Fibroblast of skin of right biceps (primary cell): ENCODE measurements around the gene PLXNA2.

Experiments used
- DNase-seq: peaks from one replicate; pipeline ENCODE4 v3.0.0-alpha.2; 2013

The PLXNA2 gene

DNA sequence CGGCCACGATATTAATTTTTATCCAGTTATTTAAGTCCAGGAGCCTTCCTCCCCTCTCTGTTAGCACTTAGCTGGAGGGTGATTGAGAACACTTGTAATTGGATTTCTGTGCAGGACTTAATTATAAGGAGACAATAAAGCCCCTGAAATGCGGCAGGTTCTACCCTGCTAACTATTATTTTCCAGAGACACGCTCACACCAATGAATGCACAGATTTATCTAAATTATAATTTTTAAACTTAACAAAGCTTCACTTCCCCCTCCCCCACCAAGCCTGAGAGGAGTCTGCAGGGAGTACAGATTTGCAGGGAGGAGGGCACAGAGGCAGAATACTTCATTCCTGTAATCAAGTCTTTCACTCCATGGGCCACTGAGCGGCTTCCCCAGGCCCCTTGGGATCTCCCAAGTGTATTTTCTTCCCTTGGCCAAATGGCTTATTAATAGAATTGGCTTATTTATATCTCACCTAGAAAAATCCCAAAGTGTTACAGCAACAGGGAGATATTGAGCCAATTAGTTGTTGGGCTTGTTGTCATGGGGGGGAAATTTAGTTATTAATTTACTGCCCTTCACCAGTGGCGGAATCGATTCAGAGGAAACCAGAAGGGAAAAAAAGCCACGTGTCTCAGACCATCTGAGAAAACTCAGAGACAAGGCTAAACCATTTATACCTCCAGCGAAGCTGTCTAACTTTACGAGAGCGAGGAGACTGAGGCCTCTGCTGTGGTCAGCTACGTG, 234.3 kb downstream of the PLXNA2 start:
- DNase-seq = no peak

DNA sequence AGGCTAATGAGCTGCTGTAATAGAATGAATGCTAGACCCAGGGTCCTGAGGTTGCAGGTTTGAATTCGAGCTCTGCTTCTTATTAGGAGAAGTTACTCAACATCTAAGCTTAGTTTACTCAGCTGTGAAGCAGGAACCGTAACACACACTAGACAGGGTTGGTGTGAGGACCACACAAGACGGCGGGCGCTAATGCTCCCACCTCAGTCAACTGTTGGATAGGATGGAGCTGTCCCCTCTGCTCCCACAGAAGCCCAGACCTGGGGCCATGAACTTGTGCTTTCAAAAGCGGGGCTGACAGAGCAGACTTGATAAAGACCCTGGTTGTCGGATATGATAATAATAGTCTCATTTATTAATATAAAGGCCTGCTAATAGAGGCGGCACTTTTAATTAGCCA, 234.9 kb downstream of the PLXNA2 start:
- DNase-seq = no peak

DNA sequence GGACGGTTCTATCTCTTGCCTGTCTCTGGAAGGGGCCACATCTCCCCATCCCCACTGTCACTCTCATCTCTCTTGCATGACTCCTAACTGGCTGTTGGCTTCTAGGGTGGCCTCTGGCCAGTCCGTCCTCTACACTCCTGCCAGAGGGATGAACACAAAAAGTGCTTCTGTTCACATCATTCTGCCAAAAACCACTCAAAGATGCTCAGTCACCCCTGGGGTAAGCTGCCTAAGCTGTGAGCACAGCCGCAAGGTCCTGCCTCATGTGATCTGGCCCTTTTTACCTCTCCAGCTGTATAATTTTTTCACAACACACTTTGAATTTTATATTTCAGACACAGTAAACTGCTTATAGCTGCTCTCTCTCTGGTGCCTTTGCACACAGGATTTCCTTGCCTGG, 235.7 kb downstream of the PLXNA2 start:
- peak; percentile 8 for DNase-seq

DNA sequence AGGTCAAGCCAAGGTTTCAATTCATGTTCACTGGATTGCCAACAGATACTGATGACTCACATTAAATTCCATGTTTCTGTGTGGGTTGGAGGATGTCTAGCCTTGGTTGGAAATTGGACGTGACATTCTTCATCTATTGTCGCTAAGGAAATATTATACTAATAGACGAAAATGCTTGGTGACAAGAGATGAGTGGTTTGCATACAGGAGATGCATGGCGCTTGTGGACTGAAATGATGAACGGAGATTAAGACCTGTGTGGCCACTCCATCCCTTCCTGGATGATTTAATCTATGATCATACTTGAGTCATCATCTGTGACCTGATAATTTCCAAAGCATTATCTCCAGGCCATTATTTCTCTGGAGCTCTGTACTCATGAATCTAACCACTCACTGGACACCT, 236.2 kb downstream of the PLXNA2 start:
- peak; percentile 86 for DNase-seq

DNA sequence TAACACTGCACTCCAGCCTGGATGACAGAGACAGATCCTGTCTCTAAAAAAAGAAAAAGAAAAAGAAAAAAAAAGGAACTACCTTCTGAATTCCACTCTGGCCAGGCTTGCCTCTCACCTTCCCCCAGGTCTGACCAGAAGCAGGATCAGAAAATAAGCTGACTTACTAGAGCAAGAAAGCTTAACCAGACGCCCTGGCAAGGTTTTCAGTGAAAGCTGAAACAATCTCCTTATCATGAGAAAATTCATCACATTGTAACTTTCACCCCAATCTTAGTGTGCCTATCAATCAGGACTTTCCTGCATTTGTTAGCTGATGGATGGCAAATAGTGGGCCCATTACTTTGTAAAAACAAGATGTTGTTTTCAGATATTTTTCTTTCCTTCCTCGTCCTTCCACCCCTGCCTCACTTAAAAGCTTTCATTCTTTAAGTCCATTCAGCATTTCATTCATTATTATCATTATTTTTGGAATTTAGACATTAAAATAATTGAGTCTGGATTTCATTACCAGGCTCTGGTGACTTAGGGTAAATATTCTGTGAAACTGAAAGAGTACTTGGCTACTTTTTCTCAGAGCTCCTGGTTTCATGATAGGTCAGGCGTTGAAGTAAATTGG, 236.8 kb downstream of the PLXNA2 start:
- DNase-seq = no peak

DNA sequence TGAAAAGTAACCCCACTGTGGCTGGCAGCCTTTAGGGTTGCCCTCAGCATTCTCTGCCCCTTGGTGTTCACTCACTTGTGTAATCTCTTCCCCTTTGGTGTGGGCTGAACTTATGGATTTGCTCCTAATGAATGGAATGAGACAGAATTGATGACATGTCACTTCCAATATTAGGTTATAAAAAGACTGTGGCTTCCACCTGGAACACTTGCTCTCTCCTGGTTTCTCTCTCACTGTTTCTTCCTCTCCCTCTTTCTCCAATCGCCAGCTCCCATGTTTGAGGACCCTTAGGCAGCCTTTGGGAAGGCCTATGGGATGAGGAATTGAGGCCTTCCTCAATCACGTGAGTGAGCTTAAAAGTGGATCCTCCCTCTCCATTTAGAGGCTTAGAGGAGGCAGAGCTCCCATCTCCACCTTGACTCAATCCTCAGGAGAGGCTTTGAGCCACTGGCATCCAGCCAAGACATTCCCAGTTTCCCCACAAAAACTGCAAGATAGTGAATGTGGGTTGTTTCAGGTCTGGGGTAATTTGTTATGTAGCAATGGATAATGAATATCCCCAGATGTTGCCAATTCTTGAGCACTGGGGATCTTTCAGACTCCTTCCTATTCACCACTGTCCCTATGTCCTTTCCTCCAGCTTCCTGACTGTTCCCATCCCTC, 237.8 kb downstream of the PLXNA2 start:
- peak; percentile 73 for DNase-seq

DNA sequence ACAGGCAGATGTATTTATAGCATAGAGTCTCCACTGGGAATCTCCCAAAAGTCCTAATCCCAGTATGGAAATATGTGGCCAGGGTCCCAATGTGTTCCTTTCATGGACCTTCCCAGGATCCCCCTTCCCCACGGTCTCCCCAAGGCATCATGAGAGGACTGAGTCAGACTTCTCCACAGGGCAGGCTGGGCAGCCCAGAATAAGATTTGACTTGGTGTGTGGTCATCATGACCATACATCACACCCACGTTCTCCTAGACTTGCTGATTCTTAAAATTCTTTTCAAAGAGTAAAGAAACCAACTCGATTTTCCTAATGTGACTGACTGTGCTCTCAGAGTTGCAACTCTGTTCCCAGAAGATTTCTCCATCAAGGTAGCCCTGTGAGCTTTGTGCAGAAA, 239.3 kb downstream of the PLXNA2 start:
- DNase-seq = peak; percentile 79

DNA sequence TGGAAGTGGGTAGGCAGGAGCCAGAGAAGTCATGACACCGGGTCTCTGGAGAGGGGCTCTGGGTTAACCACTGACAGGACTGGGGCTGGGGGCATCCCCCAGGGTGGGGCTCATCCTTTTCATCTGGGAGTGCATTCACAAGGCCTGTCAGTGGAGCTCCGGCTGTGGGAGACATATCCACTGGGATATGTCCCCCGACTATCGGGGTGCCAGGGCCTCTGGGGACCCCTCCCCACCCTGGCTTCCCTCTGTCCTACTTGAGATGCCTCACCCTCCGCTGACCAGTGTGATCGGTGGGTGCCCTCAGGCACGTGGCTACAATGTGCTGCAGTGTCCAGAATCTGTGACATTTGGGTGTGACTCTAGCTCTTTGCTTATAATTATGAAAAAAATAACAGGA, 240.9 kb downstream of the PLXNA2 start:
- DNase-seq = no peak

DNA sequence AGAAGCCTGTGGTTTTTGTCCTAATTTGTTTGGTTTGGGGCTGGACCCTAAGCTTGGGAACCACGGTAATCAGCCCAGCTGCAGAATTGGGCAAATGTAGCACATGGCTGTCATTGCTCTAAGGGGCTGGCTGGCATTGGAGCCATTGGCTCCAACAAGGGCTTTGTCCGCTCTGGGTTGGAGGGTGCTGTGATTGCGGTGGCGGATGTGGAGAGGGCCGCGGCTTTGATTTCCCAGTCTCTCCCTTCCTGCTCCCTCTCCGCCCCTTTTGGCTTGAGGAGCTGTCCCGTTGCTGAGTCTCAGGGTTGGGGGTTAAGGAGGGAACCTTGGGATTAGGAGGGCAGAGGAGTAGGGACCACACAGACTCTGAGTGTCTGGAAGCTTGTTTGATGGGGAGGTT, 241.5 kb downstream of the PLXNA2 start:
- DNase-seq = no peak

DNA sequence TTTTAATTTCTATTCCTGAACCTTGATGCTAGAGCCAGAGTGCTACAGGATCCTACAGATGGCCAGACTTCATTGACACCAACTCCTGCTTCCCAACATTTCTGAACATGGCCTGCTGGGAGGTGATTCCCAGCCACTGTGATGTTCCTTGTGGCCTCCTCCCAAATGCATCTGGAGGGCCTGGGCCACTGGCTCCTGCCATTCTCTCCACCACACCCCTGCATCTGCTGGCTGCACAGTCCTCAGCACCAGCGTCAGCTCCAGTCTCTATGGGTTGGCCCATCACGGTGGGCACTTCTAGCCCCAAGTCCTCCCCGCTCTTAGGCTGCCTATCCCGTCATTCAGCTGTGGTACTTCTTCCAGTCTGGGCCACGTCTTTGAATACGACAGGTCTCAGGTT, 242.1 kb downstream of the PLXNA2 start:
- no peak for DNase-seq

DNA sequence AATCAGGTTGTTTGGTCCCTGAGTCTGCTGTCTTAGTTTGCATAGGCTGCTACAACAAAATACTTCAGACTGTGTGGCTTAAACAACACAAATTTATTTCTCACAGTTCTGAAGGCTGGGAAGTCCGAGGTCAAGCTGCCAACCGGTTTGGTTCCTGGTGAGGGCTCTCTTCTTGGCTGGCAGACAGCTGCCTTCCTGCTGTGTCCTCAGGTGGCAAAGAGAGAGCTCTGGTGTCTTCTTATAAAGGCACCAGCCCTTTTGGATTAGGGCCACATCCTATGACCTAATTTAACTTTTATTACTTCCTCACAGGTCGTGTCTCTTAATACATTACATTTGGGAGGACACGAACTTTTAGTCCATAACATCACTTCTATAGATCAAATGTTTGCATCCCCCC, 243.7 kb downstream of the PLXNA2 start:
- no peak for DNase-seq

DNA sequence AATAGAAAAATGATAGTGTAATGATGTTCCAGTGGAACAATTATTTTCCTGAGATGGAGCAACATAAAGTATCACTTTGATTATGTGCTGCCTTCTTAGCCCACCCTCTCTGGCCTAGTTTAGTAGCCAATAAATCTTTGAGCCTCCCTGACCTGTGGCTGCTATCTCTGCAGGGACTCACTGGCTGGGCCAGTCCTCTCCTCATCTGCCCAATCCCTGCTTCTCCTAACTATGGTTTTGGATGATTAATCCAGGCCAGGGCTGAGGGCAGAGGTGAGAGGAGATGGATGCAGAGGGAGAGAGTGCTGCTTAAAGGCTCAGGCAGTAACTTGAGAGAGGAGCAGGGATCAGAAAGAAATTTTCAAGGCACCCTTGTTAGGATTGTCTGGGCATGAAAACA, 244.2 kb downstream of the PLXNA2 start:
- DNase-seq = no peak

DNA sequence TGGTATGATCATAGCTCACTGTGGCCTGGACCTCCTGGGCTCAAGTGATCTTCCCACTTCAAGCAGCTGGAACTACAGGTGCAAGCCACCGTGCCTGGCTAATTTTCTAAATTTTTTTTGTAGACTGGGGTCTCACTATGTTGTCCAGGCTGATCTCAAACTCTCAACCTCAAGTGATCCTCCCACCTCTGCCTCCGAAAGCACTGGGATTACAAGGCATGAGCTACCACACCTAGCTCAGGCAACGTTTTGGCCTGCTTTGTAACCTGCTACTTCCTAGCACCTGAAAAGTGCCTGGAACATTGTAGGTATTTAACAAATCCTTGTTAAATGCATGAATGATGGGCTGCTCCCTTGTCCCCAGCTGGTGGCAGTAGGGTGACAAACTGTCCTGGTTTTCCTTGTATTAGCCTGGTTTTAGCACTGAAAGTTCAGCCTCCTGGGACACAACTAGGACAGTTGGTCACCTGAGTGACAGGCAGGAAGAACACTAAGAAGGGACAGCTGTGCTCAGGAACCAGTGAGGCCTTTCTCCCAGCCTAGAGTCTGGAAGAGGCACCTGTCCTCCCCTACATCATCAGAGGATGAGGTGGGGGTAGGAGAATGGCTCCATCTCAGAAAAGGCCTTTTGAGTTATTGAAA, 244.8 kb downstream of the PLXNA2 start:
- DNase-seq = no peak

DNA sequence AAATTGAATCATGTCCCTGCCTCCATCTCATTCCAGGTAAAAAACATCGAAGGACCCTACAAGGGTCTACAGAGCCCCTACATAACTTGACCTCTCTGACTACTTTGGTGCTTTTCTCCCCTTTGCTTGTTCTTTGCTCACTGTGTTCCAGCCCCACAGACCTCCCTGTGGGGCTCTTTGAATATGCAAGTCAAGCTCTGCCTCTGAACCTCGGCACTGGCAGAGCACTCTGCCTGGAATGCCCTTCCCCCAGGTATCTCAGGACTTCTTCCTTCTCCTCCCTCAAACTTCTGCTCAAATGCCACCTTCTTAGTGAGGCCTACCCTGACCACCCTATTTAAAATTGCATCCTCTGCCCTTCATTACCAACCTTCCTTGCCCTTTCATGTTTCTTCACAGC, 245.5 kb downstream of the PLXNA2 start:
- DNase-seq = no peak

DNA sequence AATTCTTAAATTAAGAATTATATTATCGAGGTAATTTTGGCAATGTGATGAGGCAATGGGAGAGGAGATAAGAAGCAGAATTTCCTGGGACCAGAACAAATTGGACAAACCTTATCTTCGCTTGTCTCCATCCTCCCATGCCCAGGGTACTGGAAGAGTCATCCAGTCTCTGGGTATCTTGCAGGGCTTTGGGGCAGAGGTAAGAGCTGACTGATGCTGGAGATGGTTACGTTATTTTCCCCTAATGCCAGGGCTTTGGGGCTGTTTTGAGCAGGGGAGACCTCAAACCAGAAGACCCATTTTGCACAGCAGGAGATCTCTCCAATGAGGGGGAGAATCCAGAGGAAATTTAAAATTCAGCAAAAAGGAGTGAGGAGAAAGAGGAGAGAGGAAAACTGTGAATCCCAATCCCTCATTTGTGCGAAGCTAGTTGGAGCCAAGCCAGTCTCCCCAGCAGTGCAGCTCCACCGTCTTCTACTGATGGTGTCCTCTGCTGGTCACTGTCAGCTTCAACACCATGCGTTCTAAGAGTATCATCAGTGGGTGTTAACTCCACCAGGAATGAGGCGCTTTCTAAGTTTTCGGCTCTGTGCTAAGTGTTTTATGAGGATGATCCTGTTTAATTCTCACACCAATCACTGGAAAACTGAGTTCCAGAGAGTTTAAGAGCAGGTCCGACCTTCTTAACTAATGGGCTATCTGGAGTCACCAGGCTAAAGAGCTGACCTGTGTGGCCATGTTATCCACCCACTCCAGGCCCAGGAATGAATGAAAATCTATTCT, 246.5 kb downstream of the PLXNA2 start:
- DNase-seq = peak; percentile 74

DNA sequence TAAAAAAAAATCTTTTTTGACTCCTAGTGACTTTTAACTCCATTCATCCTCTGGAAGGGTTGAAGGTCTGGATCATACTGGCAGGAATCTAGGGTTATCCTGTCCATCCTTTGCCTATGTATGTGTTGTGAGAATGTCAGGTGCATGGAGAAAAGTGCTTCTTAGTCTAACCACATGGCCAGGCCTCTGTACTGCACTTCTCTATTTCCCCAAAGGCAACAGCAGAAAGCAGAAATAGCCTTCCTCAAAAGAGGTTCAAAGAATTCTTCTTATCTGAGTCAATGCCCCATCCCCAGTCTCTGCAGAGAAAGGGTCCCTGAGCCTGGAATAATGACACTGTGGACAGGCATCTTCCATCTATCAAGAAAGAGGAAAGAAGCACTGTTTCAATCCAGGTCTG, 247.5 kb downstream of the PLXNA2 start:
- no peak for DNase-seq

DNA sequence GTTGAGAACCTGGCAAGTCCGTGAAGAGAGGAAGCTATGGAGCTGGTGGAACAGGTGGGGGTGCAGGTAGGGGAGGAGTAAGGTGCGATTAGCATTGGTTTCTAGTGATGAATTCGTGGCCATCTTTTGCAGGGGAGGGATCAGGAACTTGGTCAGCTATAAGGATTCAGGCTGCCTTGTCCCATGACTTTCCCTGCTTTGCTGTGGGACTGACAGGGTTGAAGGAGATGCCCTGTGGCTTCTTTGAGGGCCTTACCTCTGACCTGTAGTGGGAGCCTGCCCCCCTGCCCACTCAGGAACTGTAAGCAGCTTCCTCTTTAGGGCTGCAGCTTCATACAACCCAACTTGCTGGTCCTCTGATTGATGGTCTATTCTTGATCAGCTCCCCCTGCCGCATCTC, 248.6 kb downstream of the PLXNA2 start:
- no peak for DNase-seq

DNA sequence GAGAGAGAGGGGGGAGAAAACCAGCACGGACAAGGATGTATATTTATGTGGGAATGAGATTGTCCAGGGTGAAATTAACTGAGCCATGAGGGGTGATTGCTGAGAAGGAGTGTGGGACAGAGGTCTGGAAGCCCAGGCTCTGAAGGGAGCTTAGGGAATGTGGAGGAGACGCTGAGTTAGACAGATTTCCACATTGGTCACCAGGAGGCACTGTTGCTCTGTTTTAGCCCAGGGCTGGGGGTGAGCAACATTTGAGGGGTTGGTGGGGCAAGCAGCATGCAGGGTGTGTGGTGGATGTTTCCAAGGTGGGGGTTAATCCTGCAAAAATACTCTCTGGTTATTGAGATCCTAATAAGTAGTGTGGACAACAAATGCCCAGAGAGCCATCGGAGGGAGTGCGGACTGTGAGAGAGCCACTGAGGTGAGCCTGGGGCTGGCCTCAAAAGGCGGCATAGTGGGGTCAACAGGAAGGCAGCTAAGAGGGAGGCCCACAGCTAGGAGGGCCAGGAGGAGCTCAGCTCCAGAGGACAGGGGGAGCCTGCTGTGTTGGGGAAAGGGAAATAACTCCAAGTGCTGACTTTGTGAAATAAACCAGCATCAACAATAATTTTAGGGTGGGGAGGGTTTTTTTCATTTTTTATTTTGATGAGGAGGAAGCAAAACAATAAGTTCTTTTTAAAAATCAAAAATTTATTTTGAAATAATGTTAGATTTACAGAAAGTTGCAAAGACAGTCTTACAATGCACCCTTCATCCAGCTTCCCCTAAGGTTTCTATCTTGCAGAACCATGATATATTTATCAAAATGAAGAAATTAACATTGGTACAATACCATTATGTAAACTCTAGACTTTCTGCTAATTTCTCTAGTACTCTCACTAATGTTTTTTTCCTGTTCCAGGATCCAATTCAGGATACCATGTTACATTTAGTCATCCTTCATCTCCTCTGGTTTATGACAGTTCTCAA, 250.4 kb downstream of the PLXNA2 start:
- no peak for DNase-seq

DNA sequence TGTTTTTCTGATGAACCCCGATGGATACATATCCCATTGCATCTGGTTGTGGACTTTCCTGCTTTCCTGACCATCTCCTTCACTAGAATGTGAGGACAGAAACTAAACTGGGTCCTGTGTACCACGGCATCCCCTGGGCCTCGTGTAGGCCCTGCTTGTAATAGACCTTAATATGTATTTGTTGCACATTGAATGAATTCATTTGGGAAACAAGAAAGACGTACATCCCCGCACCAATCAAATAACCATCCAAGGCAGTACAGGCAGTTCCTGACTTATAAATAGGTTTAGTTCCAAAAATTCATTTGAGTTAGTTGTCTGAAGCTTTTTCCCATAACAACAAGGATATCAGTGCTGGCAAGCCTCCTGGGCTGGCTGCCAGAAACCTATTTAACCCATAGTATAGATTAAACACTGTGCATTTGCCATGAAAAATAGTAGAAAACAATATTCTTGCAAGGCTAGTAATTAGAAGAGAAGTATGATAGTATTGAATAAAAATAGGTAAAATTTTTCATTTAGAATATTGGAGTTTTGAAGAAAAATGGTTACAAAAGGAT, 251.4 kb downstream of the PLXNA2 start:
- no peak for DNase-seq

DNA sequence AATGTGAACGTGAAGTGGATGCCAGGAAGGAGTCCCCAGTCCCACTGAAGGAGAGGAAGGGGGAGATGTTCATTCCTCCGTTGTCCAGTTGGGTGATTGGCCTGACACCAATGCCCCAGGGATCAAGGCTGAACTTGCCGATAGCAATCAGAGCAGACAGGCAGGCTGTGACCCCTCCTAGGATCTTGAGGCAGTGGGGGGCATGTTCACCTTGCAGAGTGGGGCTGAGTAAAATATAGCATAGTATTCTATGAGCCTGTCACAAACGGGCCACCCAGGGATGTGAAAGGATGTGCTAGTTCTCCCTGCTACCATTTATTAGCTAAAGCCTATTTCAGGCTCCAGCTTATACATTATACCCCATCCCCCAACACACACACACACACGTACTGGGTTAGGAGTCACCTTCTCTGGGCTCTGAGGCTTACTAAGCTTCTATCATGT, 252.6 kb downstream of the PLXNA2 start:
- no peak for DNase-seq

DNA sequence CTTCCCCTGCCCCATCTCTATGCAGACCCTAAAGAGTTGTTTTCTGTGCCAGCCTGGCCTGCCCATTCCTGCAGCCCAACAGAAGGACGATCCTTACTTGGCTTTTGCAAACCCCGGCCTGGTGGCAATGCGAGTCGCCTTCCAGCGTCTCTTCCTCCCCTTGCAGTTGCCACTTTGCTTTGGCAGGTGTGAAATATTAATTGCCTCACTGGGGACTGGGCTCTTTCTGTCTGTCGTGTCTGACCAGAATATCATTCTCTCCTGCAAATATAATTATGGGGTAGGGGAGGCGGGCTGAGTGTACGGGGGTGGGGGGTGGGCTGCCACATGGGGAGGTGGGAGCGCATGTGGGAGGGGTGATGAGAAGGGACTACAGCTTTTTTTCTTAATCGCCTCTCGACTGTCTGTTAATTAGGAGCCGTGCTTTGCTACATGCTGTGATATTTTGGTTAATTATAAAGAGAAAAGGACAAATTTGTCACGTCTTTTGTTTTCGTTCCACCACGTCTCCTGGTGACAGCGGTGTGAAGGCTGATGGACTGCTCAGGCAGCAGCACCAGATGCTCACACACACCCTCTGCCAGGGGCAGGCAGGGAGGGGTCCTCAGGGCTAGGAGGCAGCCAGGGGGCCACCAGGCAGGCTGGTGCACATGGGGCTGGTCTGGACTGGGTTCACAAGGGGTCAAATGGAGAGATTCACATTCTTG, 253.2 kb downstream of the PLXNA2 start:
- DNase-seq = no peak
